RCC 7860 (cell line): ENCODE results near the gene PLEKHA6.
"Not testable (repeated sequence)": the region's sequence is repeated elsewhere in the genome, so short reads cannot be mapped to it uniquely, and the experiment has no call there.

ENCODE experiments used
- DNase-seq: peaks from one replicate; pipeline ENCODE4 v3.0.0-alpha.2; 2015; ENCODE audit warnings: low spot score
- FAIRE-seq: peaks from 2 replicates; lab custom pipeline; 2012; peaks lifted over from hg19 to GRCh38; lab: Jason Lieb, UNC

The PLEKHA6 gene

GRCh38 chr1:204338997-204339396 lies 20.7 kb downstream of the PLEKHA6 start:
- DNase-seq (no peak), FAIRE-seq (no peak)

GRCh38 chr1:204338360-204338759 lies 21.4 kb downstream of the PLEKHA6 start:
- FAIRE-seq (no peak), DNase-seq (no peak)

DNA sequence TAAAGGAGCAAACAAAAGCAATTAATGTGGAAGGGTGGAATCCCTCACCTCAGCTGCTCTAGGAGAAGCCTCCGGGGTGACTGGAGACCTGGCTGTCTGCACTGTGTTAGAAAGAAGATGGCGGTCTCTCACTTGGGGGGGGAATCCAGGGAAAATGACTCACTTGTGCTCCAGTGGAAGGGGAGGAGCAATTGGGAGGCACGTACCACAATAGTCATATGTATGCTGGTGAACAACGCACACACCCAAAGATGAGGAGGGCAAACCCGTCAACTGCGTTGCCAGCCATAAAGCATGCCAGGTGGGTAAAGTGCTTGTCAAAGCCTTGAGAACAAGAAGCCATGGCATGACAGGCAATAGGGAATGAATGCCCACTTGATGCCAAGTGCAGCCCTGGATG lies 22.1 kb downstream of the PLEKHA6 start:
- no peak for FAIRE-seq
- no peak for DNase-seq

- no peak for FAIRE-seq
Observed at GRCh38 chr1:204337036-204337429, 22.7 kb downstream of the PLEKHA6 start.

DNA sequence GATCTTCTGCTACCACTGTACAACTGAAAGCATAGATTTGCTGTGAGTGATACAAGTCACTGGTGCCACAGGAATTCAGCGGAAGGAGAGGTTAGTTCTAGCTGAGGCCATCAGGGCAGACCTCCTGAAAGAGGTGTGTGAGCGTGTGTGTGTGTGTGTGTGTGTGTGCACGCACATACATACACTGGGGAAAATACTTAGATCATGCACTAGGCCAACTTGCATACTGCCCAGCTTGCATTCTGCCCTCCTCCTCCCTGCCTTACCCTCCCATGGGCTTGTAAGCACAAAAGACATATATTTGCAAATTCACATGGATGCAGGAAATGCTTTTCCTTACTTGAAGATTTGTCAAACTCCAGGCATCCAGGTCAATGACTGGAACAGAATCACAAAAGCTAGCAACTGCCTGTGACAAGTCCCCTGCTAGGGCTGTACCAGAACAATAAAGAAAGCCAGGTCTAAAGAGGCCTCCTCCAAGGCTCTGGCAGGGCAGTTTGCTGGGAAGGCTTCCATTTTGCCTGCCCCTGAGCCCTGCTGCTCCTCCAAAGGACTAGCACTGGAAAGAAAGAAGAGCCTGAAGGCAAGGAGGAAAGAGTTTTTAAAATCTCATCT lies 23.2 kb downstream of the PLEKHA6 start:
- FAIRE-seq (no peak), DNase-seq (no peak)

More at GRCh38 chr1:204337036-204337429, 22.7 kb downstream of the PLEKHA6 start:
- DNase-seq: no peak

DNA sequence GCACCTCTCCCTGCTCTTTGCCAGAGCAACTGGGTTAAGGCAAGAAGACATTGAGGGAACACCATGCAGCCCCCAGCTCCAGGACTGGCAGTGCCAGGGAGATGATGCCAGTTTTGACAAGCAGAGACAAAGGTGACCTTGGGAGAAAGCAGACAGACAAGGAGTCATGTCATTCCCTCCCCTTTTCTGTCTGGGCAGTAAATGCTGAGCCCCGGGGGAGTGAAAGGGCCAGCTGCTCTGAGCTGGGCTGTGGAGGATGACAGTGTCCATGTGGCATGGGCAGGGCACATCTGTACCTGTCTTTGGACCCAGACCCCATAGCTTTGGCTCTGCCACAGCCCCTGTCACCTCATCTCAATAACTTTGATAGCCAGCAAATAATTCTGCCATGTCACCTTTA lies 24.2 kb downstream of the PLEKHA6 start:
- no peak for DNase-seq
- no peak for FAIRE-seq

DNA sequence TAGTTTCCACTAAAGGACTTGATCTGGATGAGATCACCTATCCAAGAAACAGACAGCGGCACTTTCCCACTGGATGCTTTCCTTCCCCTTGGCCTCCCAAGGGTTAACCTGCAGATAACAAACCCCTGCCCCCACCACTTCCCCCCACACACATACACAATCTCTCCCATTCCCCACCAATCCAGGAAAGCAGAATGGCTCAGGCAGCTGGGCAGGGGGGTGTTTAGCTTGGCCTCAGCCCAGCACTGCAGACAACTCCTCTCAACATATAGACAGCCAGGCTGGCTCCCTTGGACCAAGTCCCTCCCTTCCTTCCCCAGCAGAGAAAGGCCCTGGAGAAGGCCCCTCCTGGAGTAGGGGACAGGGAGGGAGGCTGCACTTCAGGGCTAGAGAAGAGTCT lies 24.6 kb downstream of the PLEKHA6 start:
- FAIRE-seq (no peak), DNase-seq (no peak)

GRCh38 chr1:204334455-204334854 lies 25.3 kb downstream of the PLEKHA6 start:
- no peak for DNase-seq
- no peak for FAIRE-seq

- FAIRE-seq (no peak), DNase-seq (no peak)
Observed at GRCh38 chr1:204333427-204333826, 26.3 kb downstream of the PLEKHA6 start.

DNA sequence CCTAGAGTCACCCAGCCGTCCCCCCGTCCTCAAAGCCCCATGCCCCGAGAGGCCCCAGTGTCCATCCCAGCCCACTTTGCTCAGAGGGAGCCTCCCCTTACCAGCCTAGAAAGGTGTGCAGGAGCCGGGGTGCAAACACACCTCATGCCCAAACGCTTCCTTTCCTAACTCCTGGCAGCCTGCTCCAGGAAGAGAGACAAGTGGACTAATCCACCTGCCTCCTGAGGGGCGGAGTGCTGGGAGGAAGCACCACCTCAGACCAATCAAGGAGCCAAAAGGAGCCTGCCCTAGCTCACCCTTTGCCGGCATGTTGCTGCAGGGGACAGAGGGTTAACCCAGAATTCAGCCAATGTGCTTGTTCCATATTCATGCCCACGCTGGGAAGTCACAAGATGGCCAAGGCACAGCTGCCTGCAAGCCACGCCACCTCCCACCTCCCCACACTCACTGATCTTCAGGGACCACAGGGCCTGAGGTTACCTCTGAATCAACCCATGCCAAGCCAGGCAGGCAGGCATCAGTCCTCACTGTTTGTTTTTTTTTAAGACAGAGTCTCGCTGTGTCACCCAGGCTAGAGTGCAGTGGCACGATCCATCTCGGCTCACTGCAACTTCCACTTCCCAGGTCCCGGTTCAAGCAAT lies 27.8 kb downstream of the PLEKHA6 start:
- DNase-seq: no peak
- no peak for FAIRE-seq

GRCh38 chr1:204331275-204331674 lies 28.5 kb downstream of the PLEKHA6 start:
- FAIRE-seq (no peak), DNase-seq (no peak)

GRCh38 chr1:204327870-204328269 lies 31.9 kb downstream of the PLEKHA6 start:
- DNase-seq, FAIRE-seq: not testable (repeated sequence)

- FAIRE-seq: no peak
Observed at GRCh38 chr1:204327359-204327758, 32.4 kb downstream of the PLEKHA6 start.

DNA sequence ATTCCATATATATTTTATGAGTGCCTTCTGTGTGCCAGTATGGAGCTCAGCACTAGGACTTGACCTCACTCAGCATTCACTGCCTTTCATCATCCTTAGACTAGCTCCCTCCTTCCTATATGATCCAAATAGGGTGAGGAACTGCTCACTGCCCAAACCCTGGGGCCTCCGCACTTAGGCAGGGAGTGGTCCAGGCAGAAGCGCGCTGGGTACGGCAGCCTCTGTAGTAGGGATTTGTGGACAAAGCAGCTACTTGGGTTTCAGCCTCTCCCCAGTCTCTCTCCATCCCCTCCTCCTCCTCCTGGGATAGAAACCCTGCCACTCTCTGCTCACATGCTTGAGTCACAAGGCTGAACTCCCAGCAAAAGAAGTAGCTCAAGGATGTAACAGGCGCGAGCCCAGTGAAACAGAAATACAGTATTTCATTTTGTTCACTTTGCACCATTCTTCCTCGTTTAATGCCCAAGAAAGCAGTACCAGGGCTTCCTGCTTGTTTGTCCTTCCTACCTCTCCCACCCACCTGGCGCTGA lies 32.9 kb downstream of the PLEKHA6 start:
- FAIRE-seq (no peak), DNase-seq (no peak)

More at GRCh38 chr1:204327359-204327758, 32.4 kb downstream of the PLEKHA6 start:
- DNase-seq: no peak

- FAIRE-seq: no peak
- DNase-seq: no peak
Observed at GRCh38 chr1:204325944-204326343, 33.8 kb downstream of the PLEKHA6 start.

DNA sequence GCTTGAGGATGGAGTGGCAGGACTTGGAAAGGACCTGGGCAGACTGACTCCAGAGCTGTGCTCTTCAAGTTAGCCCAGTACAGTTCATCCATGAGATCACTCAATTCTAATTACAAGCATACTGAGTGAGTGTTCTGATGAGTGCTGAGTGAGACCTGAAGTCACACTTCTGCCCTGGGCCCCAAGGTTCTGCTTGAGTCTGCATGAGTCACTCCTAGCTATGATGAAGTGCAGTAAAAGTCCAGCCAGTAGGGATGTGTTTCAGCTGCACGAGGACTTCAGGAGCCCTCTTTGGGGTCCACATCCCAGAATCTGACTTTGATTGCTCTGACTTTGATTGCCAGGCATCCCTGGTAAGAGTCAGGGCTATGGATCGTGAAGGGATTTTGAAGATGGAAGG lies 35.8 kb downstream of the PLEKHA6 start:
- peak; percentile 77 for DNase-seq

DNA sequence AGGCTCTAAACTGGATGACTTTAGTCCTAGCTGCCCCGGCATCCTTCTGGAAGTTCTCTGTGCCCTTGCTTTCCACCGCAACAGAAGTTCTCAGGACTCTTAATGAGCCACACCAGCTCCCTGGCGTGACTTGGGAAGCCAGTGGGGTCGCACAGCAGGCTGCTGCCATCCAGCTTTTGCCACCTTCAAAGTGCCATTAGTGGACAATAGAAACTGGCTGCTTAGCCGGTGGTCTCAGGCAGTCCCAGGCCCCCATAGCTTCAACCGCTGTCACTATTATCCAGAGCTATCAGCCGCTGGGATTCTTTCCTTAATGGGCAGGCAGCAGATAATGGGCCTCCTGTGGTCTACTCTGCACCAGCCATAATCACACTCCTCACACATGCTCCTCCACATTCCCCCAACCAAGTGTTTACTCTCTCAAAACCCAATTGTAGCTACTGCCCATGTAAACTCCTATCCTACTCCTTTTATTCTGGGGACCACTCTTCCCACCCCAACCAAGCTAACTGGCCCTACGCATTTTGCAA lies 37.3 kb downstream of the PLEKHA6 start:
- no peak for FAIRE-seq
- no peak for DNase-seq

More for the DNA sequence above, 35.8 kb downstream of the PLEKHA6 start:
- peak; percentile 72 for FAIRE-seq

GRCh38 chr1:204321665-204322064 lies 38.1 kb downstream of the PLEKHA6 start:
- FAIRE-seq (no peak), DNase-seq (no peak)

- FAIRE-seq (no peak), DNase-seq (no peak)
Observed at GRCh38 chr1:204321051-204321450, 38.7 kb downstream of the PLEKHA6 start.

DNA sequence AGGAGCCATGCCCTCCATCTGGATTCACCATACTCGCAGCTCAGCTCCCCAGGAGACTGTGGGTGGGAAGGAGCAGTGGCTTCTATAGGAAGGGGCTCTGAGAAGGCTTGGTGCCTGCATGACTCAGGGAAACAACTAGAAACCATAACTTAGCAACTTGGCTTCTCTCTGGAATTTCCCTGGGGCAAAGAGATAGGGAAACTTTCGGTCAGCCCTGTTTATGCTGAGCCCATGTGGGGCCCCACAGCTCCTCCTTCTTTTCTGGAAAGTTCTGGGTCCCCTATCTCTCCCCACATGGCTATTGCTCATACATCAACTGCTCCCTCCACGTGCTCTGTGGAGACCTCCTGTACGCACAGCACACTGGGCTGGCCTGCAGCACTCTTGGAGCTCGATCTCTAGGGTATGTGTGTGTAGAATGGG lies 39.3 kb downstream of the PLEKHA6 start:
- FAIRE-seq (no peak), DNase-seq (peak; percentile 54)

GRCh38 chr1:204319462-204319861 lies 40.3 kb downstream of the PLEKHA6 start:
- peak; percentile 67 for DNase-seq
- no peak for FAIRE-seq

DNA sequence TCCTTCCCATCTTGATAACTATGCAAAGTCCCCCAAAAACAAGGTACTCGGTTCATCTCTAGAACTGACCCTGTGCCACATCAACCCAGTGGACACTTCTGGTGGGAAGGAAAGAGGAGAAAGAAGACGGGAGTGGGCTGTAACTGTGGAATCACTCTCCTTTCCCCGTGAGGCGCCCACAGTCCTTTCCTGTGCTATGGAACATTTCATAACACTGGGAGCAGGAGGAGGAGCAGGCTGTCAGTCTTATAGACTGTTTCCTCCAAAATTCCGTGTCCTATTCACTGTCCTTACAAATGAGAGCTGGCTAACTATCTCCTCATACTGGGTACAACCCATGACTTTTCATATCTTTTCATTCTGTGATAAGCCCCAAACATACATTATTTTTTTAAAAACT lies 40.7 kb downstream of the PLEKHA6 start:
- DNase-seq: no peak
- FAIRE-seq: no peak
